MCF 10A (cell line): ENCODE measurements around the gene RFWD3. TPM values are rescaled to one million over a fixed set of nuclear protein-coding genes. Genes with fewer than 3 reads are reported as not detected.

Source experiments
- BruUV-seq: library from RNA; stranded (reverse); fragments of 400-500 nt; replicated peaks from 2 replicates; lab custom pipeline; 2021; lab: Mats Ljungman, UMichigan
- CTCF ChIA-PET: fragments of 300-600 bp; sonication (Branson Sonifier 250); formaldehyde crosslinking; extraction: SDS; loops from one replicate; lab custom pipeline; 2021; ENCODE audit warnings: antibody characterized with exemption, inconsistent platforms; lab: Yijun Ruan, JAX
- POLR2A ChIA-PET: fragments of 300-600, 350-650 bp; sonication (Branson Sonifier 250); formaldehyde crosslinking; extraction: SDS; loops from one replicate; lab custom pipeline; 2020; ENCODE audit warnings: antibody characterized with exemption, inconsistent platforms; lab: Yijun Ruan, JAX
- DNase-seq: peaks from one replicate; pipeline ENCODE4 v3.0.0-alpha.2; 2018; ENCODE audit not compliant: unreplicated experiment
- H3K27ac Mint-ChIP-seq: one replicate; pipeline ENCODE4 v1.8.0; 2022; ENCODE audit warnings: mild to moderate bottlenecking, low read depth, mixed read lengths; ENCODE audit not compliant: unreplicated experiment
- H3K27me3 Mint-ChIP-seq: one replicate; pipeline ENCODE4 v1.8.0; 2022; ENCODE audit warnings: mixed read lengths; ENCODE audit not compliant: insufficient read depth, unreplicated experiment
- H3K36me3 Mint-ChIP-seq: one replicate; pipeline ENCODE4 v1.8.0; 2022; ENCODE audit warnings: mild to moderate bottlenecking, moderate library complexity, mixed read lengths; ENCODE audit not compliant: insufficient read depth, unreplicated experiment
- H3K4me1 Mint-ChIP-seq: one replicate; pipeline ENCODE4 v1.8.0; 2022; ENCODE audit warnings: mixed read lengths; ENCODE audit not compliant: insufficient read depth, unreplicated experiment
- H3K4me3 Mint-ChIP-seq: one replicate; pipeline ENCODE4 v1.8.0; 2022; ENCODE audit warnings: mild to moderate bottlenecking, moderate library complexity, mixed read lengths; ENCODE audit not compliant: unreplicated experiment
- H3K9me3 Mint-ChIP-seq: one replicate; pipeline ENCODE4 v1.8.0; 2022; ENCODE audit warnings: mixed read lengths; ENCODE audit not compliant: unreplicated experiment
- CTCF ChIP-seq: fragments of 200-600 bp; IDR thresholded peaks from one replicate; pipeline ENCODE4 v1.8.0; 2022; ENCODE audit warnings: antibody characterized with exemption, mild to moderate bottlenecking; ENCODE audit not compliant: unreplicated experiment
- intact Hi-C: fragments of 100-400 bp; cut with micrococcal nuclease; formaldehyde crosslinking; loops from 2 replicates; pipeline ENCODE4 v1.14.1; 2022
- total RNA-seq: library from RNA; stranded (reverse); gene quantifications from 2 replicates; pipeline ENCODE4 v1.2.3, GENCODE V29; 2022

RFWD3 gene
- total RNA-seq, 1 experiment from 2014 or later: 33.7 TPM

GRCh38 chr16:74583926-74584666, 82.6 kb downstream of the RFWD3 start:
- Mint-ChIP-seq H3K36me3 (peaks cover 25% of the 10 kb centered on the region), H3K4me1 (peaks cover 15% of the 10 kb centered on the region), H3K27ac (peak overlapping the region; percentile 47), H3K27me3 (no peaks in the 10 kb centered on the region), H3K9me3 (no peaks in the 10 kb centered on the region), H3K4me3 (no peak overlapping the region)
- no peak for TF ChIP-seq CTCF
- BruUV-seq: no TSS peak
- intact Hi-C loops: no loop called here
- CTCF ChIA-PET: interaction anchor here (0.6 to 1.2 kb wide), 4 partner anchors 9 to 668 kb away, joined by 3 to 5 read pairs (median 4); no protein-coding TSS in a partner anchor
- no peak for DNase-seq
- POLR2A ChIA-PET: interaction anchor here (1.4 to 2.0 kb wide), 2 partner anchors 18 to 23 kb away, joined by 4 read pairs; partner anchors contain the start of gene GLG1

GRCh38 chr16:74582970-74583369, 83.7 kb downstream of the RFWD3 start:
- BruUV-seq: no TSS peak
- no peak for DNase-seq

GRCh38 chr16:74580833-74581232, 85.8 kb downstream of the RFWD3 start:
- Mint-ChIP-seq H3K4me3 (no peak overlapping the region), H3K9me3 (no peaks in the 10 kb centered on the region), H3K4me1 (peaks cover 27% of the 10 kb centered on the region), H3K27me3 (no peaks in the 10 kb centered on the region), H3K27ac (no peak overlapping the region), H3K36me3 (peaks cover 21% of the 10 kb centered on the region)
- no TSS peak for BruUV-seq
- ChIA-PET POLR2A (interaction anchor here (3.3 kb wide), 1 partner anchor 26 kb away, joined by 14 read pairs; the partner anchor contains the start of gene GLG1), CTCF (no interaction called here)
- no peak for TF ChIP-seq CTCF
- intact Hi-C loops: no loop called here
- no peak for DNase-seq

More at GRCh38 chr16:74582970-74583369, 83.7 kb downstream of the RFWD3 start:
- Mint-ChIP-seq H3K4me1 (peaks cover 24% of the 10 kb centered on the region), H3K27me3 (no peaks in the 10 kb centered on the region), H3K9me3 (no peaks in the 10 kb centered on the region), H3K4me3 (no peak overlapping the region), H3K36me3 (peaks cover 21% of the 10 kb centered on the region), H3K27ac (peak overlapping the region; percentile 28)
- no peak for TF ChIP-seq CTCF
- ChIA-PET CTCF (interaction anchor here (1.0 to 1.2 kb wide), 2 partner anchors 9 to 40 kb away, joined by 3 to 4 read pairs; no protein-coding TSS in a partner anchor), POLR2A (interaction anchor here (1.1 kb wide), 1 partner anchor 23 kb away, joined by 5 read pairs; no protein-coding TSS in a partner anchor)
- intact Hi-C loops: no loop called here

- H3K4me3 Mint-ChIP-seq: no peak overlapping the region
- H3K4me1 Mint-ChIP-seq: peaks cover 21% of the 10 kb centered on the region
- H3K27ac Mint-ChIP-seq: no peak overlapping the region
Measured at GRCh38 chr16:74578838-74579237, 87.8 kb downstream of the RFWD3 start.

More at GRCh38 chr16:74578838-74579237, 87.8 kb downstream of the RFWD3 start:
- POLR2A ChIA-PET: interaction anchor here (1.0 to 3.3 kb wide), 6 partner anchors 9 to 28 kb away, joined by 4 to 14 read pairs (median 7); partner anchors contain the start of gene GLG1
- peaks cover 13% of the 10 kb centered on the region for H3K36me3 Mint-ChIP-seq
- no peaks in the 10 kb centered on the region for H3K9me3 Mint-ChIP-seq
- no TSS peak for BruUV-seq
- intact Hi-C loops: no loop called here
- CTCF ChIA-PET: interaction anchor here (0.6 kb wide), 1 partner anchor 17 kb away, joined by 4 read pairs; no protein-coding TSS in a partner anchor
- no peak for DNase-seq
- no peaks in the 10 kb centered on the region for H3K27me3 Mint-ChIP-seq
- no peak for TF ChIP-seq CTCF
